OCI-M1 (cell line): ENCODE data around the gene PDHB.
A peak's percentile ranks its signal among the peaks of the same experiment; 100 is the strongest.
"Not testable (repeated sequence)": the region's sequence is repeated elsewhere in the genome, so short reads cannot be mapped to it uniquely, and the experiment has no call there.

Experiments
- DNase-seq: peaks from one replicate; lab custom pipeline; 2025; lab: John Stamatoyannopoulos, UW

PDHB gene

GRCh38 chr3:58437276-58437675 lies 3.6 kb upstream of the PDHB start:
- not testable (repeated sequence) for DNase-seq

GRCh38 chr3:58434990-58435389 lies 1.4 kb upstream of the PDHB start:
- DNase-seq = no peak

- DNase-seq = no peak
Measured at GRCh38 chr3:58434511-58434910, 879 bp upstream of the PDHB start.

GRCh38 chr3:58434168-58434504 lies 504 bp upstream of the PDHB start:
- no peak for DNase-seq

- no peak for DNase-seq
Measured at GRCh38 chr3:58432905-58433304, 727 bp downstream of the PDHB start.

GRCh38 chr3:58429657-58430056 lies 4.0 kb downstream of the PDHB start:
- DNase-seq = no peak

GRCh38 chr3:58427661-58428361 lies 5.8 kb downstream of the PDHB start:
- DNase-seq = no peak

GRCh38 chr3:58425782-58426181 lies 7.8 kb downstream of the PDHB start:
- no peak for DNase-seq

- no peak for DNase-seq
Measured at GRCh38 chr3:58424613-58425012, 9.0 kb downstream of the PDHB start.

- DNase-seq = peak; percentile 5
Measured at GRCh38 chr3:58422756-58423325, 10.8 kb downstream of the PDHB start.

GRCh38 chr3:58421004-58421403 lies 12.6 kb downstream of the PDHB start:
- DNase-seq = no peak

- DNase-seq = no peak
Measured at GRCh38 chr3:58419780-58420507, 13.7 kb downstream of the PDHB start.

GRCh38 chr3:58418227-58418626 lies 15.4 kb downstream of the PDHB start:
- no peak for DNase-seq

GRCh38 chr3:58417075-58417474 lies 16.6 kb downstream of the PDHB start:
- DNase-seq = no peak

- no peak for DNase-seq
Measured at GRCh38 chr3:58416191-58416590, 17.4 kb downstream of the PDHB start.

- DNase-seq = peak; percentile 84
Measured at GRCh38 chr3:58414538-58415197, 19.0 kb downstream of the PDHB start.

GRCh38 chr3:58411851-58412830 lies 21.5 kb downstream of the PDHB start:
- DNase-seq = no peak

- no peak for DNase-seq
Measured at GRCh38 chr3:58411036-58411435, 22.6 kb downstream of the PDHB start.

- DNase-seq = no peak
Measured at GRCh38 chr3:58409663-58410062, 24.0 kb downstream of the PDHB start.

GRCh38 chr3:58408906-58409305 lies 24.7 kb downstream of the PDHB start:
- DNase-seq = no peak

- no peak for DNase-seq
Measured at GRCh38 chr3:58404396-58404795, 29.2 kb downstream of the PDHB start.
